GM19397 (cell line): ENCODE measurements around the gene ADCK1.
"Not testable (repeated sequence)": the region's sequence is repeated elsewhere in the genome, so short reads cannot be mapped to it uniquely, and the experiment has no call there.

Experiments
- ATAC-seq: cut with Tn5 transposase; IDR thresholded peaks from one replicate; pipeline ENCODE4 v1.9.1; 2021; ENCODE audit warnings: mild to moderate bottlenecking, moderate library complexity; ENCODE audit not compliant: unreplicated experiment

Gene ADCK1

GRCh38 chr14:77808250-77808649, 8.3 kb downstream of the ADCK1 start:
- ATAC-seq, result no peak

- no peak for ATAC-seq
Observed at GRCh38 chr14:77809011-77809410, 9.1 kb downstream of the ADCK1 start.

- no peak for ATAC-seq
Observed at GRCh38 chr14:77812028-77812427, 12.1 kb downstream of the ADCK1 start.

- not testable (repeated sequence) for ATAC-seq
Observed at GRCh38 chr14:77812682-77813081, 12.8 kb downstream of the ADCK1 start.

- no peak for ATAC-seq
Observed at GRCh38 chr14:77822307-77822706, 22.4 kb downstream of the ADCK1 start.

- ATAC-seq, result no peak
Observed at GRCh38 chr14:77822741-77823140, 22.8 kb downstream of the ADCK1 start.

- ATAC-seq, result no peak
Observed at GRCh38 chr14:77823378-77823777, 23.5 kb downstream of the ADCK1 start.

- ATAC-seq, result no peak
Observed at GRCh38 chr14:77825895-77826519, 26.1 kb downstream of the ADCK1 start.

- ATAC-seq, result no peak
Observed at GRCh38 chr14:77830692-77831091, 30.8 kb downstream of the ADCK1 start.

GRCh38 chr14:77832297-77832696, 32.4 kb downstream of the ADCK1 start:
- no peak for ATAC-seq

GRCh38 chr14:77837926-77838325, 38.0 kb downstream of the ADCK1 start:
- ATAC-seq, result no peak

GRCh38 chr14:77838831-77839511, 39.1 kb downstream of the ADCK1 start:
- ATAC-seq, result no peak

- ATAC-seq, result no peak
Observed at GRCh38 chr14:77843195-77843594, 43.3 kb downstream of the ADCK1 start.

- ATAC-seq, result no peak
Observed at GRCh38 chr14:77843651-77844050, 43.7 kb downstream of the ADCK1 start.

- no peak for ATAC-seq
Observed at GRCh38 chr14:77844802-77845201, 44.9 kb downstream of the ADCK1 start.

- ATAC-seq, result no peak
Observed at GRCh38 chr14:77848031-77848430, 48.1 kb downstream of the ADCK1 start.

- no peak for ATAC-seq
Observed at GRCh38 chr14:77849711-77850110, 49.8 kb downstream of the ADCK1 start.

- no peak for ATAC-seq
Observed at GRCh38 chr14:77853919-77854318, 54.0 kb downstream of the ADCK1 start.

- ATAC-seq, result no peak
Observed at GRCh38 chr14:77856941-77857340, 57.0 kb downstream of the ADCK1 start.

- no peak for ATAC-seq
Observed at GRCh38 chr14:77859934-77860570, 60.1 kb downstream of the ADCK1 start.

- no peak for ATAC-seq
Observed at GRCh38 chr14:77861201-77861600, 61.3 kb downstream of the ADCK1 start.

GRCh38 chr14:77862154-77862786, 62.4 kb downstream of the ADCK1 start:
- peak; percentile 74 for ATAC-seq
